T-helper 1 cell (primary cell): ENCODE data around the gene OR2T10.
"Not testable (repeated sequence)": the region's sequence is repeated elsewhere in the genome, so short reads cannot be mapped to it uniquely, and the experiment has no call there.

Experiments
- DNase-seq, 5 donors: peaks; one replicate each; pipeline ENCODE4 v3.0.0-alpha.2; 2012 to 2020
- total RNA-seq, 4 donors: gene quantifications; one replicate each; lab custom pipeline; 2026; lab: John Stamatoyannopoulos, UW

OR2T10 gene
- total RNA-seq = 0 reads per million in 4 donors

DNA sequence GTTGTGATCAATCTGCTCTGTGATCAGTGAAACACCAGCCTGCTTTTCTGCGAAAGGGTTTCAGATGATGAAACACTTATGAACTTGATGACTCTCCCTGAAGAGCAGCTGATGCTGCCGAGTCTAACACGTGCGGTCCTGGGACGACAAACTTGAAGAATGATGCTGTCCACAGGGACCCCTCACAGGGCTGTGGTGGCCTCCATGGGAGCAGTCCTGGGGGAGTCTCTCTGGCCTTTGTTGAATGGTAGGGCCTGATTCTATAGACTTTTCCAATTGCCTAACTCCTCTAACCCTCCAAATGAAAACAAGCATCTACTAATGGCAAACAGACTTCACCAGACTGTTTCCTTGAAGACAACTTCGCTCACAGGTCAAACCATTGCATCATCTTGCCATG lies at the start of gene OR2T10:
OR2T10 (minus strand) TSS at position 112 of the 400 bp plus-strand sequence. CDS start 3,932 bp downstream, outside the sequence.
- no peak for DNase-seq

- not testable (repeated sequence) for DNase-seq
Measured at GRCh38 chr1:248645178-248645577, 47.7 kb upstream of the OR2T10 start, which contains the start of gene OR2T35. TSS of gene OR2T35 (minus strand) at chr1:248645278. CDS start at chr1:248639258, 6,020 bp downstream.

DNA sequence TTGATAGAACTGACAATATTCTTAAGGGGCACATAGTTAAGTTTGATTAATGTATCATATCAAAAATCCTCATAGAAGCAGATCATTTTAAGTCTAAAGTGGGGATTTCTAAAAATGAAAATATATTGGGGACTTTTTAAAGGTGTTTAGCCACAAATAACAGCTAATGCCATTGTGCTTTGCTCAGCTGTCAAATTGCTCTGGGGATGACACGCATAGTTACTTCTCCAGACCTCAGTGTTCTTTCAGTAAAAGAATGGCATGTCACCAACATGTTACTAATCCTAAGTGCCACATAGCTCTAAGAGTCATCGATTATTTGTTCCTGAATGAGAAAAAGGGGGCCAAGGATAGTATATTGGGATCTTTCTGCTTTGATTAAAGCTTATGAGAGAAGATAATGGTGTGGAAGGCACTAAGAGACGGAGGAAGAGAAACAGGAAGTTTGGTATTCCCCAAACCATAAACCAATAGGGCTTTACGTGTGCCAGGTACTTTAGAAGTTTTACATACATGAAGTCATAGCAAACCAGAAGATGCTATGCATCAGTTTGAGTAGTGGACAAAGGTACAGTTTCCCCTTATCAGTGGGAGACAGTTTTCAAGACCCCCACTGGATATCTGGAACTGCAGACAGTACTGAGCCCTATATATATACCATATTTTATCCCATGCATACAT lies 45.6 kb upstream of the OR2T10 start:
- DNase-seq = not testable (repeated sequence)

DNA sequence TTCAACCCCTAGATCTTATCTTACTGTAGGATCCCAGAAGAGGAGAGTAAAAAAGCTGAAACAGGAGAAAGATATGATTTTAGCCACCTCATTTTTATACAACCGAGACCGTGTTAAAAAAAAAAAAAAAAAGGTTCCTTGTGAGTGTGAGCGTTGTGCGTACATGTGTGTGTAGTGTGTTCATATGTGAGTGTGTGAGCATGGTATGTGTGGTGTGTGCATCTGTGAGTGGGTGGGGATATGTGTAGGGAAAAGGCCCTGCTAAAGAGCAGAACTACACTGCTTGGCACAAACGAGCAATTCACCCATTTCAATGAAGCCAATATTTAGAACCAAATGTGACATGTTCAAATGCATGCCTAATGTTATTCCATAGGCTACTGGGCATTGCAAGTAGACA lies 44.1 kb upstream of the OR2T10 start:
- not testable (repeated sequence) for DNase-seq

GRCh38 chr1:248640906-248641305 lies 43.4 kb upstream of the OR2T10 start:
- DNase-seq = not testable (repeated sequence)

GRCh38 chr1:248639652-248640051 lies 42.2 kb upstream of the OR2T10 start:
- DNase-seq = not testable (repeated sequence)

DNA sequence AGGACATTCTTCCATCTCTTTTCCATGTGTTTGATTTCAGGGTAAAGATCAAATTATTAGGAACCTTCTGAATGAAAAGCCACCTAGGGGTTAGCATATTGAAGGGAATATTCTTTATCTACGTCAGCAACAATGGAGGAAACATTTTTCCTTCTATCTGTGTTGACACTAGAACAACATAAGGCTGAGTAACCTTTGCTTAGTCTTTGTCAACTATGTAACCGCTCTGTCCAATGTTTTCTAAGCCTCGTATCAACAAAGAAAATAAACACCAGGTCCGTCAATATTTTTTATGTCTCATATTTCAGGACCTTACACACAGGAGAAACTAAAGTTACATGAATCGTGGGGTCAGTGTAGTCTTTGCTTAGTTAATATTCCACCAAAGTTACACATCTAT lies 39.1 kb upstream of the OR2T10 start:
- not testable (repeated sequence) for DNase-seq

DNA sequence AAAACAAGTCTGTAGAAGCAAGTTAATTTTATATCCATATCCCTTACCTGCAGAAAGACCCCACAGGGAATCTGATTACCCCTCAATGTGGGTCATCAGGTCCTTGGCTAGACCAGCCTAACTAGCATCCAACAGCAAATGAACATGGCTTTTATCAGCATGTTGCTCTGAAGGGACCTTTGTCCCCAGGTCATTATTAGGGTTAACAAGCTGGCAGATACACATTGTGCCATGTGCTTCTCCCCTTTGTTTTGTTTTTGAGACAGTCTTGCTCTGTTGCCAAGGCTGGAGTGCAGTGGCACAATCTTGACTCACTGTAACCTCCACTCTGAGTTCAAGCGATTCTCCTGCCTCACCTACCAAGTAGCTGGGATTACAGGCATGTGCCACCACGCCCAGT lies 37.5 kb upstream of the OR2T10 start, which contains the start of gene OR2T11:
OR2T11 (minus strand) TSS at position 101 of the 400 bp plus-strand sequence. CDS start 7,963 bp downstream, outside the sequence.
- not testable (repeated sequence) for DNase-seq

GRCh38 chr1:248631354-248632008 lies 34.0 kb upstream of the OR2T10 start:
- no peak for DNase-seq

DNA sequence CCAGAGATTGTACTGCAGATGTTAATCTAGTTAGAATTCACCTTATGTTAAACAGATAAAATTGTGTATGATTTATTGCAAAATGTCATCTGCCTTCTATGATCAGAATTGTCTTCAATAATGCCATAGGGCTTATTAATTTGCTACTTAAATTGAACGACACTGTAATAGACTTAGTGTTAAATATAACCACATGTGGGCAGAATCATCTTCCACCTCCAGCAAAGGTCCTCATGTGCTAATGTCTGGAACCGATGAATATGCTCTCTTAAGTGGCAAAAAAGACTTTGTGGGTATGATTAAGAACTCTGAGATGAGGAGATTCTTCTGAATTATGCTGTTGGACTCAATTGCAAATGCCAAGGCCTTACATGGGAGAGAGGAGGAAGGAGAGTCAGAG lies 33.1 kb upstream of the OR2T10 start:
- DNase-seq = no peak

DNA sequence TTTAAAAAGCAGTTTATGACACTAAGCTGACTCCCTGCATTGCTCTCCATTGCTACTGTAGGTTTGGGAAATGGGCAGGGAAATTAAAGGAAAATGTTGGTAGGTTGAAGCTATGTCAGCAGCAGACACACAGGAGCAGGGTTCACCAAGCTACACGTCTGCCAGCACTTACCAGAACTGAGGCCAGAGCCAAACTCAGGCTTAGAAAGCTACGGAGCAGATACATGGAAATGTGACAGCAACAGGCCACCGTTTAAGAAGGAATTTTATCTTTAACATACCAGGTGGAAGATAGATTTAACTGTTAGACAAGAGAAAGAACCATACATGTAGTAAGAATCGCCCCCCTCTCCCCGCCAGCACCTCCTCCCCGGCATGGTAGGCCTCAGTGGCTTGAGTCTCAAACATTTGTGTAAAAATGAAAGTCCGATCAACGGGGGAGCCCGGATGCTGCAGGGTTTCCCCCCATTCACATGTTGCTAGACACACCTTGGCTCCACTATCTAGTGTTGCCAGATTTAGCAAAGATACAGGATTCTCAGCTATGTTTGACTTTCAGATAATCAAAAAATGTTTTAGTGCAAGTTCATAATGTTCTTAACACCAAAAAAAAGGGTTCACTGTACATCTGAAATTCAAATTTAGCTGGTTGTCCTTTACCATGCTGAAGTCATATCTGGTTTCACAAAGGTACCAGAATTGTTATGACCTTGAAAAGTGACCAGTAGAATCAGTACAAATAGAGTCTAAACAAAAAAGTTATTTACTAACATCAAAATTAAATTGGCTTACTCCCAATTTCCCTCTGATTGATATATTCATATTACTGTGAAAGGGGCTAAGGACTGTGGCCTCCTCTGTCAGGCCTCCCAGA lies 30.7 kb upstream of the OR2T10 start:
- no peak for DNase-seq

DNA sequence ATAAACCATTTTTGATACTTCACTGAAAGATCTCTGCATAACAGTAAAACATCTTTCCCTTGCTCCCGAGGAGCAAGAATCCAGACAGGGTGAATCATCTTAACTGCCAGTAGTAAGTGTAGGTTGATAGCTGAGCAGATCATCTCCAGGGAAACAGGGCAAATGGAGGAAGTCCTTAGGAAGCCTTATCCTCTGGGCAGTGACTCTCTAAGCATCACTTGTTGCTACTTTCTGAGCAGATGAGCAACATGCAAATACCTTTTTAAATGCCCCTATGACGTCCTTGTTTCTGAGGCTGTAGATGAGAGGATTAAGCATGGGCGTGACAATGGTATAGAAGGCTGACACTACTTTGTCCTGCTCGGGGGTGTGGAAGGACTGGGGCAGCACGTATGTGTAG lies 28.5 kb upstream of the OR2T10 start:
- DNase-seq = no peak

DNA sequence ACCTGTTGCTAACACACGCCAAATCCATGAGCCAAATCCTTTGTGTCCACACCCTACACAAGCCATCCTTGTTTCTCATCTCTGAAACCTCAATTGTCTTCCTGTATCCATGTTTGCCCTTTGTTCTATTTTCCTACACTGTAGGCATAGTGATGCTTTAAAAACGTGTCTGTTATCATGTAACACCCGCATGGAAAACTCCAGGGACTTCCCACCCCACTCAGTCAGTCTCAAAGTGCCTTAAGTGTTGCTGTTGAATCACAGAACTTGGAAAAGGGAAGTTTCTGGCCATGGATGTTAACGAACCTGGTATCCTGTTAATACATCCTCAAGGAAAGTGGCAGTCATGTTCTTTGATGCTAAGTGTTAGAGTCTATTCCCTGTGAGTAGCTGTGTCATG lies 27.7 kb upstream of the OR2T10 start:
- DNase-seq = no peak

GRCh38 chr1:248622570-248623001 lies 25.1 kb upstream of the OR2T10 start:
- peak in 1 of 5 donors; percentile 27 for DNase-seq

DNA sequence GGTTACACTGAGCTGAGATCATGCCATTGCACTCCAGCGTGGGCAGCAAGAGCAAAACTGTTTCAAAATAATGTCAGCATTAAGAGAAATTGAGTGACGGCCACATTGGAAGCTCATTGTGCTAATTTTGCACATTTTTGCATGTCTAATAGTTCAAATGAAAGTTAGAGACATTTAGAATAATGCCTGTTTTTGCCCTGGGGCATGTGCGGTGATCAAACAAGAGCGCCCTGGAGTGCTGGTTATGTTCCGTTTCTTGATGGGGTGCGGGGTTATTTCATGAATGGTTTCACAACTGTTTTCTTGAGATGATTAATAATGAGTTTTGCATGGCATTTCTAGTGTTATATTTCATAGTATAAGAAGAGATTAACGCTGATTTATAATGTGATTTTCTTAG lies 24.3 kb upstream of the OR2T10 start:
- DNase-seq = no peak

- DNase-seq = peak in 2 of 5 donors; percentile 23 to 28
Measured at GRCh38 chr1:248618878-248619277, 21.4 kb upstream of the OR2T10 start.

- no peak for DNase-seq
Measured at GRCh38 chr1:248618119-248618518, 20.6 kb upstream of the OR2T10 start.

GRCh38 chr1:248613742-248614141 lies 16.2 kb upstream of the OR2T10 start:
- no peak for DNase-seq

- DNase-seq = peak in 1 of 5 donors; percentile 14
Measured at GRCh38 chr1:248611883-248612414, 14.4 kb upstream of the OR2T10 start.

GRCh38 chr1:248610301-248610700 lies 12.8 kb upstream of the OR2T10 start:
- no peak for DNase-seq

GRCh38 chr1:248599396-248599795 lies 1.9 kb upstream of the OR2T10 start:
- DNase-seq = no peak

DNA sequence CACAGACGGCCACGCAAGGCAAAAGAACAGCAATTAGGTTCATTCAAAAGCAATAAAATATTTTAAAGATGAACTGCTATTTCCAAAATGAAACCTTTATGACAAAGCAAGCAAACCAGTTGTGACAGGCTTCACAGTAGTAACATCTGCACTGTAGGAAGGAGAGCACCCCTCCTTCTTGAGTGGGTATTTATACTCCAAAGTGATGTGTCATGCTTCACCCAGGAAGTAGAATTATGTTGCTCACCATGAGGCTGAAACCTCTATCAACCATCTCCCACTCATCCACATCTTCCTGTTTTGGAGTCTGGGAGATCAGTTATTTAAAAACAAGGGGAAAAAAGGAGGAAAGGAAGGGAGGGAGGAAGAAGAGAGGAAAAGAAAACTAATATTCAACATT lies 885 bp downstream of the OR2T10 start:
- peak in 1 of 5 donors; percentile 12 for DNase-seq

GRCh38 chr1:248593226-248593625 lies 4.3 kb downstream of the OR2T10 start:
- DNase-seq = no peak
